Trophoblast cell (in vitro differentiated cells and primary cell): ENCODE data around the gene SEMA6D.

ENCODE experiments used
- DNase-seq, 2 donors: peaks; one replicate each; pipeline ENCODE4 v3.0.0-alpha.2; 2016
- H2AFZ ChIP-seq: 2 replicates; pipeline ENCODE4 v1.6.1; 2013; ENCODE audit warnings: low read length, moderate library complexity, mild to moderate bottlenecking; ENCODE audit not compliant: insufficient read depth, poor library complexity
- H2AK5ac ChIP-seq: 2 replicates; pipeline ENCODE4 v1.6.1; 2013; ENCODE audit warnings: mild to moderate bottlenecking, low read length
- H2BK120ac ChIP-seq: 2 replicates; pipeline ENCODE4 v1.6.1; 2013; ENCODE audit warnings: low read length, mild to moderate bottlenecking, moderate library complexity; ENCODE audit not compliant: insufficient read depth, poor library complexity
- H2BK12ac ChIP-seq: 2 replicates; pipeline ENCODE4 v1.6.1; 2013; ENCODE audit warnings: mild to moderate bottlenecking, low read length, moderate library complexity
- H2BK5ac ChIP-seq: 2 replicates; pipeline ENCODE4 v1.6.1; 2013; ENCODE audit warnings: low read length, low read depth, moderate library complexity, mild to moderate bottlenecking; ENCODE audit not compliant: poor library complexity
- H3K14ac ChIP-seq: 2 replicates; pipeline ENCODE4 v1.6.1; 2013; ENCODE audit warnings: mild to moderate bottlenecking, low read length
- H3K18ac ChIP-seq: 2 replicates; pipeline ENCODE4 v1.6.1; 2013; ENCODE audit warnings: mild to moderate bottlenecking, low read length
- H3K23ac ChIP-seq: 2 replicates; pipeline ENCODE4 v1.6.1; 2013; ENCODE audit warnings: low read length
- H3K27ac ChIP-seq: 2 replicates; pipeline ENCODE4 v1.5.1; 2013; ENCODE audit warnings: low read depth, mild to moderate bottlenecking, inconsistent platforms, low read length, moderate library complexity
- H3K27me3 ChIP-seq: 2 replicates; pipeline ENCODE4 v1.6.1; 2013; ENCODE audit warnings: inconsistent platforms, mild to moderate bottlenecking, low read length, moderate library complexity; ENCODE audit not compliant: insufficient read depth
- H3K36me3 ChIP-seq, 2 experiments: 1 replicate in 1 of 2; 2 replicates in 1 of 2; pipeline ENCODE4 v1.6.1; 2013; ENCODE audit warnings: low read length in 2 of 2, mild to moderate bottlenecking in 2 of 2, moderate library complexity in 1 of 2; ENCODE audit not compliant: insufficient read depth in 2 of 2, control insufficient read depth in 1 of 2
- H3K4ac ChIP-seq: 2 replicates; pipeline ENCODE4 v1.6.1; 2013; ENCODE audit warnings: low read depth, mild to moderate bottlenecking, low read length, moderate library complexity
- H3K4me1 ChIP-seq, 2 experiments: 1 replicate in 1 of 2; 2 replicates in 1 of 2; pipeline ENCODE4 v1.6.1; 2013; ENCODE audit warnings: low read length in 2 of 2, mild to moderate bottlenecking in 2 of 2, moderate library complexity in 1 of 2; ENCODE audit not compliant: insufficient read depth in 2 of 2, control insufficient read depth in 1 of 2
- H3K4me2 ChIP-seq: 2 replicates; pipeline ENCODE4 v1.6.1; 2013; ENCODE audit warnings: inconsistent platforms, mild to moderate bottlenecking, low read length, moderate library complexity
- H3K4me3 ChIP-seq: 2 replicates; pipeline ENCODE4 v1.5.1; 2013; ENCODE audit warnings: mild to moderate bottlenecking, low read depth, low read length, inconsistent platforms
- H3K79me1 ChIP-seq: one replicate; pipeline ENCODE4 v1.6.1; 2013; ENCODE audit warnings: low read length
- H3K79me2 ChIP-seq: 2 replicates; pipeline ENCODE4 v1.6.1; 2013; ENCODE audit warnings: low read length, mild to moderate bottlenecking; ENCODE audit not compliant: control insufficient read depth, insufficient read depth, poor library complexity
- H3K9ac ChIP-seq: 2 replicates; pipeline ENCODE4 v1.6.1; 2013; ENCODE audit warnings: mild to moderate bottlenecking, low read length
- H3K9me3 ChIP-seq: 2 replicates; pipeline ENCODE4 v1.6.1; 2013; ENCODE audit warnings: low read depth, mild to moderate bottlenecking, control low read depth, inconsistent platforms, low read length; ENCODE audit not compliant: insufficient read depth
- H4K12ac ChIP-seq: 2 replicates; pipeline ENCODE4 v1.6.1; 2013; ENCODE audit warnings: low read depth, mild to moderate bottlenecking, low read length, moderate library complexity
- H4K8ac ChIP-seq: 2 replicates; pipeline ENCODE4 v1.6.1; 2013; ENCODE audit warnings: low read depth, mild to moderate bottlenecking, low read length, moderate library complexity
- H4K91ac ChIP-seq: one replicate; pipeline ENCODE4 v1.6.1; 2013; ENCODE audit warnings: low read depth, mild to moderate bottlenecking, low read length, moderate library complexity
- WGBS: extraction: QIAGEN DNeasy Blood & Tissue Kit; methylation state at CpG from one replicate; pipeline ENCODE4 v1.1.7; 2013; ENCODE audit warnings: missing lambda C conversion rate; ENCODE audit not compliant: insufficient read length, insufficient coverage; ENCODE audit errors: extremely low coverage; 5-methylcytosine and 5-hydroxymethylcytosine counted together

The SEMA6D gene

DNA sequence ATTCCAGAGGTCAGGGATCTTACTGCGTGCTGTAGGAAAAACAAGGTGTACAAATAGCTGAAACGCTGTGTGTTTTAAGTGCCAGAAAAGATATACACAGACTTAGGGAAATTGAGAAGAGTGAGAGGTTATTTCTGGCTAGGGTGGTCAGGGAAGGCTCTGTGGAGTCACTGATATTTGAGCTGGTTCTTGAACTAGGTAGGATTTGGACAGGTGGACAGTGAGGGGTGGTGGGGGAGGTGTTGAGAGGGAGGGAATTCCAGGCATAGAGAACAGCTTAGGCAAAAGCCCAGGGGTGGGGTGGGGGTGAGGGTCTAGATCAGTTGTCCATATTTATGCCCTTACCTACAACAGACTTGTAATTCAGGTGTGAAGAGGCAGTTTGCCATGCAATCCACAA lies 7.0 kb downstream of the SEMA6D start:
- H4K8ac ChIP-seq, result no peak overlapping the region
- H3K4ac ChIP-seq, result no peak overlapping the region
- no peak overlapping the region for H4K12ac ChIP-seq
- no peak overlapping the region for H3K4me2 ChIP-seq
- no peaks in the 10 kb centered on the region for H3K36me3 ChIP-seq
- H4K91ac ChIP-seq, result no peak overlapping the region
- H3K9ac ChIP-seq, result no peak overlapping the region
- no CpG with 5 or more reads among the region's 2 CpGs for WGBS
- H3K18ac ChIP-seq, result no peak overlapping the region
- no peak for DNase-seq
- H2BK5ac ChIP-seq, result no peak overlapping the region
- no peak overlapping the region for H3K14ac ChIP-seq
- H3K79me1 ChIP-seq, result no peaks in the 10 kb centered on the region
- no peaks in the 10 kb centered on the region for H3K27me3 ChIP-seq
- no peak overlapping the region for H3K27ac ChIP-seq
- no peak overlapping the region for H2AK5ac ChIP-seq
- no peaks in the 10 kb centered on the region for H3K79me2 ChIP-seq
- H3K23ac ChIP-seq, result no peak overlapping the region
- H3K9me3 ChIP-seq, result no peaks in the 10 kb centered on the region
- no peak overlapping the region for H3K4me3 ChIP-seq
- no peak overlapping the region for H2BK12ac ChIP-seq
- no peak overlapping the region for H2BK120ac ChIP-seq
- H2AFZ ChIP-seq, result no peak overlapping the region
- H3K4me1 ChIP-seq, result peaks cover 0 to 6% of the 10 kb centered on the region in 2 experiments

DNA sequence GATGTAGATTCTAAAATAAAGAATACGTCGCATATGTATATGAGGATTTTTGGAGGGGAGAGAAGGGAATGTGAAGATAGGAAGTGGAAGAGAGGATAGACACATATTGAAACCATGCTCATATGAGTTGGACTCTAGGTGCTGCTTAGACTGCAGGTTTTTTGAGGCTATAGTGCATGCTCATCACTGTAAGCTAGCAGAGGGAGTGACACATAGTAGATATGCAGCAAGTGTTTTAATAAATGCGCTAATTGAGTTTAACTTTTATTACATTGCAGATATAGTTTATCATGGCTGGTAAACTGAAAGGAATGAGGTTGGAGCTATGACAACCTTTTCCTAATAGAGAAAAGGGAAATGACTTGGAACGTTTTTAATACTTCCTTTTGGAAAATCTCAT lies 7.7 kb downstream of the SEMA6D start:
- WGBS, result 100% methylated on average over 2 of the region's 4 CpGs
- DNase-seq, result no peak
- no peaks in the 10 kb centered on the region for H3K79me1 ChIP-seq
- H3K9me3 ChIP-seq, result no peaks in the 10 kb centered on the region
- no peaks in the 10 kb centered on the region for H3K27me3 ChIP-seq
- H4K91ac ChIP-seq, result no peak overlapping the region
- H2AK5ac ChIP-seq, result no peak overlapping the region
- no peak overlapping the region for H2BK12ac ChIP-seq
- no peak overlapping the region for H2BK5ac ChIP-seq
- no peak overlapping the region for H2BK120ac ChIP-seq
- no peaks in the 10 kb centered on the region for H3K79me2 ChIP-seq
- no peak overlapping the region for H3K4me2 ChIP-seq
- H3K27ac ChIP-seq, result no peak overlapping the region
- no peak overlapping the region for H3K4ac ChIP-seq
- H3K4me3 ChIP-seq, result no peak overlapping the region
- H3K23ac ChIP-seq, result no peak overlapping the region
- H4K8ac ChIP-seq, result no peak overlapping the region
- no peak overlapping the region for H3K14ac ChIP-seq
- H4K12ac ChIP-seq, result no peak overlapping the region
- peaks cover 0 to 6% of the 10 kb centered on the region in 2 experiments for H3K4me1 ChIP-seq
- H2AFZ ChIP-seq, result no peak overlapping the region
- H3K36me3 ChIP-seq, result no peaks in the 10 kb centered on the region
- H3K9ac ChIP-seq, result no peak overlapping the region
- no peak overlapping the region for H3K18ac ChIP-seq

GRCh38 chr15:47725906-47726305 lies 8.6 kb downstream of the SEMA6D start:
- H3K4me2 ChIP-seq, result no peak overlapping the region
- no peak for DNase-seq
- peaks cover 0 to 6% of the 10 kb centered on the region in 2 experiments for H3K4me1 ChIP-seq
- H3K23ac ChIP-seq, result no peak overlapping the region
- H3K27ac ChIP-seq, result no peak overlapping the region
- no peak overlapping the region for H3K4ac ChIP-seq
- H2BK5ac ChIP-seq, result no peak overlapping the region
- H3K79me1 ChIP-seq, result no peaks in the 10 kb centered on the region
- WGBS, result no CpG with 5 or more reads among the region's 6 CpGs
- no peak overlapping the region for H3K4me3 ChIP-seq
- no peak overlapping the region for H2BK120ac ChIP-seq
- no peak overlapping the region for H2BK12ac ChIP-seq
- H3K9me3 ChIP-seq, result no peaks in the 10 kb centered on the region
- no peak overlapping the region for H2AFZ ChIP-seq
- no peak overlapping the region for H4K12ac ChIP-seq
- H3K9ac ChIP-seq, result no peak overlapping the region
- no peaks in the 10 kb centered on the region for H3K27me3 ChIP-seq
- H3K79me2 ChIP-seq, result no peaks in the 10 kb centered on the region
- H3K14ac ChIP-seq, result no peak overlapping the region
- no peak overlapping the region for H2AK5ac ChIP-seq
- H4K8ac ChIP-seq, result no peak overlapping the region
- H3K36me3 ChIP-seq, result no peaks in the 10 kb centered on the region
- no peak overlapping the region for H4K91ac ChIP-seq
- H3K18ac ChIP-seq, result no peak overlapping the region

DNA sequence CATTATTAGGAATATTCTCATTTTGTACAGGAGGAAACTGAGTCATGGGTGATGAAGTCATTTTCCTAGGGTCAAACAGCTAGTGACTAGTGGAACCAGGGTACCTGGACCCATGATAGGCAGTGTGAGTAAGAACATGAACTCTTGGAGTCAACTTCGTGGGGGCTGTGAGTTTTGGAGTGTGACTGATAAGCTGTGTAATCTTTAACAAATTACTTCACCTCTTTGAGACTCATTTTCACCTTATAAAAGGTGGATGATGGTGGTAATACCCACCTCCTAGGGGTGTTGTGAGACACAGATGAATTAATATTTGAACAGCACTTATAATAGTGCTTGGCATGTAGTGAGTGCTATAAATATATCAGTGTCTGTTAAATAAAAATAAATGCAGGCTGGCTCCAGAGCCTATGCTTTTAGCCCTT lies 9.1 kb downstream of the SEMA6D start:
- no peak for DNase-seq
- no peaks in the 10 kb centered on the region for H3K79me1 ChIP-seq
- H3K14ac ChIP-seq, result no peak overlapping the region
- no peak overlapping the region for H2AFZ ChIP-seq
- no peak overlapping the region for H3K4me2 ChIP-seq
- no peaks in the 10 kb centered on the region for H3K27me3 ChIP-seq
- H3K23ac ChIP-seq, result no peak overlapping the region
- no peaks in the 10 kb centered on the region for H3K79me2 ChIP-seq
- no peak overlapping the region for H4K91ac ChIP-seq
- no peak overlapping the region for H3K9ac ChIP-seq
- peaks cover 0 to 6% of the 10 kb centered on the region in 2 experiments for H3K4me1 ChIP-seq
- no peak overlapping the region for H3K27ac ChIP-seq
- H4K8ac ChIP-seq, result no peak overlapping the region
- no peaks in the 10 kb centered on the region for H3K9me3 ChIP-seq
- no peak overlapping the region for H3K4ac ChIP-seq
- no peaks in the 10 kb centered on the region for H3K36me3 ChIP-seq
- no peak overlapping the region for H3K18ac ChIP-seq
- no peak overlapping the region for H4K12ac ChIP-seq
- WGBS, result no CpG with 5 or more reads among the region's 1 CpG
- H3K4me3 ChIP-seq, result no peak overlapping the region
- no peak overlapping the region for H2BK120ac ChIP-seq
- H2BK5ac ChIP-seq, result no peak overlapping the region
- no peak overlapping the region for H2AK5ac ChIP-seq
- H2BK12ac ChIP-seq, result no peak overlapping the region
